Endothelial cell of umbilical vein (primary cell): ENCODE results near the gene ZNF587. TPM values are rescaled to one million over a fixed set of nuclear protein-coding genes. Genes with fewer than 3 reads are reported as not detected.
"Not testable (repeated sequence)": the region's sequence is repeated elsewhere in the genome, so short reads cannot be mapped to it uniquely, and the experiment has no call there.

Experiments
- BruUV-seq: library from RNA; stranded (reverse); fragments of 400-500 nt; replicated peaks from 2 replicates; lab custom pipeline; 2021; lab: Mats Ljungman, UMichigan
- CTCF ChIA-PET: fragments of 300-600, 350-600 bp; sonication (Branson Sonifier 250); formaldehyde crosslinking; loops from one replicate; lab custom pipeline; 2021; ENCODE audit warnings: antibody characterized with exemption, inconsistent platforms; lab: Charles Lee
- POLR2A ChIA-PET: fragments of 300-600, 350-600 bp; sonication (Branson Sonifier 250); formaldehyde crosslinking; loops from one replicate; lab custom pipeline; 2021; ENCODE audit warnings: antibody characterized with exemption, inconsistent platforms; lab: Charles Lee
- DNase-seq: peaks from one replicate; pipeline ENCODE4 v3.0.0-alpha.2; 2011; ENCODE audit warnings: low read depth, low spot score
- FAIRE-seq: peaks from 2 replicates; lab custom pipeline; 2011; peaks lifted over from hg19 to GRCh38; lab: Jason Lieb, UNC
- H2AFZ ChIP-seq: 2 replicates; pipeline ENCODE4 v1.6.0; 2012; ENCODE audit warnings: low read depth, low read length, control low read depth, inconsistent platforms
- H3K27ac ChIP-seq: 2 replicates; pipeline ENCODE4 v1.5.1; 2011; ENCODE audit warnings: low read depth, mild to moderate bottlenecking, control low read depth, low read length, moderate library complexity; ENCODE audit not compliant: insufficient read depth
- H3K27me3 ChIP-seq, 2 experiments: 2 replicates each; pipeline versions ENCODE4 v1.6.0 to v1.6.1; 2011; ENCODE audit warnings: low read length in 2 of 2, mixed read lengths in 1 of 2; ENCODE audit not compliant: control insufficient read depth in 2 of 2, insufficient read depth in 2 of 2
- H3K36me3 ChIP-seq, 2 experiments: 2 replicates in 1 of 2; 3 replicates in 1 of 2; pipeline ENCODE4 v1.5.1; 2011; ENCODE audit warnings: low read length in 2 of 2, mild to moderate bottlenecking in 1 of 2, moderate library complexity in 1 of 2; ENCODE audit not compliant: control insufficient read depth in 2 of 2, insufficient read depth in 2 of 2; ENCODE audit errors: extremely low read depth in 1 of 2
- H3K4me1 ChIP-seq: 3 replicates; pipeline ENCODE4 v1.5.1; 2011; ENCODE audit warnings: mild to moderate bottlenecking, low read length; ENCODE audit not compliant: control insufficient read depth, insufficient read depth; ENCODE audit errors: extremely low read depth
- H3K4me2 ChIP-seq: 2 replicates; pipeline ENCODE4 v1.6.1; 2011; ENCODE audit warnings: low read length, control low read depth, mixed read lengths; ENCODE audit not compliant: insufficient read depth
- H3K4me3 ChIP-seq, 3 experiments: fragments of 200-600 bp in 1 of 3; sonication (generic), shearing (Covaris generic) in 1 of 3; replicated peaks in 1 of 3; 2 replicates each; pipeline ENCODE4 v1.5.1; 2011 to 2016; ENCODE audit warnings: control low read depth in 3 of 3, low read length in 3 of 3, mild to moderate bottlenecking in 2 of 3, inconsistent platforms in 1 of 3, low read depth in 1 of 3, moderate library complexity in 1 of 3; ENCODE audit not compliant: insufficient read depth in 1 of 3
- H3K79me2 ChIP-seq: 2 replicates; pipeline ENCODE4 v1.6.0; 2012; ENCODE audit warnings: low read length, inconsistent platforms; ENCODE audit not compliant: control insufficient read depth, insufficient read depth
- H3K9ac ChIP-seq: replicated peaks from 2 replicates; pipeline ENCODE3; 2011; ENCODE audit warnings: low read length, control low read depth; ENCODE audit not compliant: insufficient read depth; ENCODE audit errors: extremely low read depth
- H3K9me1 ChIP-seq: replicated peaks from 3 replicates; pipeline ENCODE4 v1.6.0; 2011; ENCODE audit warnings: mild to moderate bottlenecking, low read length; ENCODE audit not compliant: control insufficient read depth, insufficient read depth; ENCODE audit errors: extremely low read depth
- H3K9me3 ChIP-seq: replicated peaks from 2 replicates; pipeline ENCODE4 v1.5.1; 2012; ENCODE audit warnings: low read length, inconsistent platforms; ENCODE audit not compliant: control insufficient read depth, insufficient read depth
- H4K20me1 ChIP-seq: replicated peaks from 2 replicates; pipeline ENCODE3; 2011; ENCODE audit warnings: mild to moderate bottlenecking, low read length; ENCODE audit not compliant: control insufficient read depth, insufficient read depth; ENCODE audit errors: extremely low read depth
- EZH2 ChIP-seq: IDR thresholded peaks from 2 replicates; pipeline ENCODE4 v1.6.1; 2012; ENCODE audit warnings: borderline replicate concordance, low read depth, mild to moderate bottlenecking, moderate library complexity, low read length, inconsistent platforms; ENCODE audit not compliant: severe bottlenecking
- GATA2 ChIP-seq: IDR thresholded peaks from 2 replicates; pipeline ENCODE4 v1.7.0; 2011; ENCODE audit warnings: low read depth, mild to moderate bottlenecking, moderate library complexity, mixed read lengths, low read length; ENCODE audit not compliant: insufficient read length, insufficient read depth
- JUN ChIP-seq: IDR thresholded peaks from 2 replicates; pipeline ENCODE4 v1.6.1; 2011; ENCODE audit warnings: borderline replicate concordance, low read depth; ENCODE audit not compliant: insufficient read length, insufficient read depth
- POLR2A ChIP-seq: IDR thresholded peaks from 2 replicates; pipeline ENCODE4 v1.6.1; 2012; ENCODE audit warnings: low read depth, mild to moderate bottlenecking, control low read depth, low read length
- POLR2AphosphoS5 ChIP-seq: IDR thresholded peaks from 2 replicates; pipeline ENCODE4 v1.6.1; 2012; ENCODE audit warnings: low read depth, mild to moderate bottlenecking, control low read depth, low read length, moderate library complexity; ENCODE audit not compliant: insufficient read depth
- dilution Hi-C: fragments of 300-500 bp; cut with MboI; formaldehyde crosslinking; loops from one replicate; pipeline ENCODE4 v1.15.0; 2019; ENCODE audit warnings: low sequenced_read_pairs; ENCODE audit not compliant: extremely low pct_ligation_motif_present
- intact Hi-C: fragments of 100-400 bp; cut with micrococcal nuclease; formaldehyde crosslinking; loops from one replicate; pipeline ENCODE4 v1.10.0; 2022
- polyA plus RNA-seq, 4 experiments: library from polyadenylated mRNA; depleted of rRNA in 3 of 4; stranded (reverse) in 3 of 4; unstranded in 1 of 4; fragments of >200 nt; gene quantifications; 2 replicates each; pipeline versions ENCODE4 v1.2.1 to v1.2.3, GENCODE V29; 2011 to 2012; ENCODE audit warnings: missing spikeins in 1 of 4
- total RNA-seq: library from RNA; stranded (reverse); gene quantifications from 2 replicates; pipeline ENCODE4 v1.2.3, GENCODE V29; 2021

The ZNF587 gene
- total and polyA plus RNA-seq, 2 donors (not counting 3 experiments of a cell fraction or from before 2014, with no cell fraction given), result 13.1 to 44.0 TPM

GRCh38 chr19:57823155-57823554 lies 26.5 kb upstream of the ZNF587 start:
- POLR2A ChIA-PET, FAIRE-seq: not testable (repeated sequence)

GRCh38 chr19:57823608-57824007 lies 26.1 kb upstream of the ZNF587 start:
- H4K20me1 ChIP-seq, H3K9me3 ChIP-seq, H2AFZ ChIP-seq, H3K27ac ChIP-seq, H3K9ac ChIP-seq, dilution Hi-C loops, H3K27me3 ChIP-seq, H3K4me2 ChIP-seq, FAIRE-seq, H3K4me3 ChIP-seq, H3K4me1 ChIP-seq, H3K36me3 ChIP-seq, DNase-seq, BruUV-seq, POLR2A ChIA-PET, intact Hi-C loops, CTCF ChIA-PET, H3K9me1 ChIP-seq: not testable (repeated sequence)
- peaks cover 72% of the 10 kb centered on the region for H3K79me2 ChIP-seq

More at GRCh38 chr19:57823155-57823554, 26.5 kb upstream of the ZNF587 start:
- H3K4me2 ChIP-seq, H3K4me3 ChIP-seq, H3K9me3 ChIP-seq, intact Hi-C loops, dilution Hi-C loops, H3K36me3 ChIP-seq, DNase-seq, H4K20me1 ChIP-seq, CTCF ChIA-PET, H3K27ac ChIP-seq, H3K9ac ChIP-seq, BruUV-seq, H3K27me3 ChIP-seq, H2AFZ ChIP-seq, H3K9me1 ChIP-seq, H3K4me1 ChIP-seq: not testable (repeated sequence)
- peaks cover 72% of the 10 kb centered on the region for H3K79me2 ChIP-seq

DNA sequence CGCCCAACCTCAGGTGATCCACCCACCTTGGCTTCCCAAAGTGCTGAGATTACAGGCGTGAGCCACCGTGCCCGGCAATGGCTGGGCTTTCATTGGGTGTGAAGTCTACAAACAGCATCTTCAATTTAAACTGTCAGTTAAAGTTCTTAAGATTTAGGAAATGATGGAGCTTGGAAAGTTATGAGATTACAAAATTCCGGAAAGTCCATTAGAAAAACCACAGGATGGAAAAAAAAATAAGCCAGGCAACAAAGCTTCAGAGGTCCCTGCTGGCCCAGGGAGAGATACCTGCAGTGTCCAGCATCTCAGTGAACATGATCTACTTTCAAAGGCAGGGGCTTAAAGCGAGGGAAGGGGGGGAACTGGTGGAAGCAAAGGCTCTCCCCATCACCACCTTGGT lies 24.1 kb upstream of the ZNF587 start:
- DNase-seq (no peak), FAIRE-seq (no peak)
- dilution Hi-C loops, result no loop called here

More for the DNA sequence above, 24.1 kb upstream of the ZNF587 start:
- Histone ChIP-seq H3K4me3 (no peak overlapping the region), H3K4me1 (peaks cover 6% of the 10 kb centered on the region), H4K20me1 (no peaks in the 10 kb centered on the region), H3K9me1 (no peaks in the 10 kb centered on the region), H3K27me3 (no peaks in the 10 kb centered on the region), H3K27ac (no peak overlapping the region), H3K4me2 (no peak overlapping the region), H3K9ac (no peak overlapping the region), H3K9me3 (no peaks in the 10 kb centered on the region), H3K36me3 (no peaks in the 10 kb centered on the region), H2AFZ (no peak overlapping the region), H3K79me2 (peaks cover 75% of the 10 kb centered on the region)
- ChIA-PET CTCF (interaction anchor here (0.7 kb wide), 1 partner anchor 25 kb away, joined by 3 read pairs; no protein-coding TSS in a partner anchor), POLR2A (no interaction called here)
- BruUV-seq, result no TSS peak
- TF ChIP-seq EZH2 (no peak), GATA2 (no peak), POLR2A (no peak), POLR2AphosphoS5 (no peak), JUN (no peak)
- intact Hi-C loops, result no loop called here
